Nephron (organoid): ENCODE measurements around the gene HOMER1.

ENCODE experiments used
- H3K27ac Mint-ChIP-seq, 3 experiments: 2 replicates each; pipeline ENCODE4 v1.8.0; 2020; ENCODE audit warnings: mixed read lengths in 3 of 3, mild to moderate bottlenecking in 2 of 3, moderate library complexity in 1 of 3
- H3K27me3 Mint-ChIP-seq: 2 replicates; pipeline ENCODE4 v1.8.0; 2021; ENCODE audit warnings: low read depth, mild to moderate bottlenecking, moderate library complexity, mixed read lengths
- H3K36me3 Mint-ChIP-seq: 2 replicates; pipeline ENCODE4 v1.8.0; 2020; ENCODE audit warnings: low read depth, mixed read lengths
- H3K4me1 Mint-ChIP-seq: 2 replicates; pipeline ENCODE4 v1.8.0; 2020; ENCODE audit warnings: mixed read lengths
- H3K4me3 Mint-ChIP-seq, 3 experiments: 2 replicates each; pipeline ENCODE4 v1.8.0; 2020; ENCODE audit warnings: mild to moderate bottlenecking in 3 of 3, mixed read lengths in 3 of 3, moderate library complexity in 2 of 3
- H3K9me3 Mint-ChIP-seq: 2 replicates; pipeline ENCODE4 v1.8.0; 2020; ENCODE audit warnings: mixed read lengths
- CTCF ChIP-seq, 3 experiments: fragments of 200-600 bp; sonication (generic); IDR thresholded peaks; one replicate each; pipeline ENCODE4 v1.5.0; 2021; ENCODE audit warnings: antibody characterized with exemption in 3 of 3; ENCODE audit not compliant: unreplicated experiment in 3 of 3

Gene HOMER1

DNA sequence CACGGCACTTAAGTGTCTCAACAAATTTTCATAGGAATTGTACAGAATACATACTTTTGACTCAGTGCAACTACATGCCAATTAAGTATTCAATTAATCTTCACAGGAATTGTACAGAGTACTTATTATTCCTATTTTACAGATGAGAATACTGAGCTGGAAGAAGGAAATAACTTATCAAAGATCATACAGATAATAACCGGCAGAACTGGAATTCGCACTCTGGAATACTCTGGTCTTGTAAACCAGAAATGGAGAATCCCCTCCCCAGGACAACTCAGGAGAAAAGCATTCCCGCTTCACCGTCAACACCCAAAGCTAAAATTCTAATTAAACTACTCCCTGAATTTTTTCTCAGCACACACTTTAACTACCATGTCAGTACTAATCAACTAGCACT lies 112.7 kb downstream of the HOMER1 start:
- Mint-ChIP-seq H3K27ac (no peak overlapping the region), H3K4me1 (no peaks in the 10 kb centered on the region), H3K27me3 (no peaks in the 10 kb centered on the region), H3K36me3 (peaks cover 35% of the 10 kb centered on the region), H3K9me3 (peaks cover under 1% of the 10 kb centered on the region), H3K4me3 (no peak overlapping the region)
- no peak for TF ChIP-seq CTCF (IDR thresholded peaks at IDR 0.05; ENCODE audit: unreplicated experiment in 3 of 3)

DNA sequence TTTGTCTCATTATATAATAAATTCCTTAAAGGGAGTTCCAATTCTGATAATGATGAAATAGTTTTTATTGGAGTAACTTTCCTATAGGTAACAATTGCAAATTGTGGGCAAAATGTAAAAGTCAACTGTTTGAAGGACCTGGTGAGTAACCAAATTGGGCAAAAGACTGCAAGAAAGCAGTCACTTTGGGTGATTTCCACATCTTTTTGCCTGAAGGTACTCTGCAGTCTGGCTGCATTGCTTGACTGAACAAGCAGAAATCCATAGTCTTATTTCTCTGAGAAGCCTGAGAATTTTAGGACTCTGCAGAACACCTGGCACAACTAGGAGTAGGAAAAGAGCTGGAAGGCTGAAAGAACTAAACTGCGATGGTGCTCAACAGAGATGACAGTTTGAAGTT lies 114.9 kb downstream of the HOMER1 start:
- Mint-ChIP-seq H3K27me3 (no peaks in the 10 kb centered on the region), H3K4me3 (no peak overlapping the region), H3K4me1 (no peaks in the 10 kb centered on the region), H3K27ac (no peak overlapping the region), H3K9me3 (no peaks in the 10 kb centered on the region), H3K36me3 (peaks cover 28% of the 10 kb centered on the region)
- no peak for TF ChIP-seq CTCF (IDR thresholded peaks at IDR 0.05; ENCODE audit: unreplicated experiment in 3 of 3)

- no peak overlapping the region for H3K4me3 Mint-ChIP-seq
- no peak for TF ChIP-seq CTCF (IDR thresholded peaks at IDR 0.05; ENCODE audit: unreplicated experiment in 3 of 3)
- H3K27ac Mint-ChIP-seq: no peak overlapping the region
- H3K9me3 Mint-ChIP-seq: no peaks in the 10 kb centered on the region
- H3K27me3 Mint-ChIP-seq: no peaks in the 10 kb centered on the region
- H3K36me3 Mint-ChIP-seq: peaks cover 32% of the 10 kb centered on the region
- H3K4me1 Mint-ChIP-seq: no peaks in the 10 kb centered on the region
These were observed 116.9 kb downstream of the HOMER1 start for GRCh38 chr5:79397080-79397479.

DNA sequence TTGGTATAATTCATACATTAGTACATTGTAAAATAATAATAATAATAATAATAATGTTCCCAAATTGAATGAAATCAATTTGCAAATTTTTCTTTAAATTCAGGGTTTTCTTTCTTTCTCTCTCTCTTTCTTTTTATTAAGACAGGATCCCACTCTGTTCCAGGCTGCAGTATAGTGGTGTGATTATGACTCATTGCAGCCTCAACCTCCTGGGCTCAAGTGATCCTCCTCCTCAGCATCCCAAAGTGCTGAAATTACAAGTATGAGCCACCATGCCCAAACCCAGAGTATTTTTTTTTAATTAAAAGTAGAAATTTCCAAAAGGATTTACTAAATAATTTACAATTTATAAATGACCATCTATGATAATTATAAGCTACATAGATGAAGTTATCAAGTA lies 117.7 kb downstream of the HOMER1 start:
- no peaks in the 10 kb centered on the region for H3K27me3 Mint-ChIP-seq
- no peak overlapping the region for H3K27ac Mint-ChIP-seq
- H3K4me1 Mint-ChIP-seq: no peaks in the 10 kb centered on the region
- peaks cover 26% of the 10 kb centered on the region for H3K36me3 Mint-ChIP-seq
- H3K4me3 Mint-ChIP-seq: no peak overlapping the region
- H3K9me3 Mint-ChIP-seq: no peaks in the 10 kb centered on the region
- TF ChIP-seq CTCF (IDR thresholded peaks at IDR 0.05; ENCODE audit: unreplicated experiment in 3 of 3): no peak

- no peak overlapping the region for H3K4me3 Mint-ChIP-seq
- H3K27ac Mint-ChIP-seq: no peak overlapping the region
- H3K9me3 Mint-ChIP-seq: no peaks in the 10 kb centered on the region
- no peaks in the 10 kb centered on the region for H3K27me3 Mint-ChIP-seq
- no peak for TF ChIP-seq CTCF (IDR thresholded peaks at IDR 0.05; ENCODE audit: unreplicated experiment in 3 of 3)
- peaks cover 26% of the 10 kb centered on the region for H3K36me3 Mint-ChIP-seq
- H3K4me1 Mint-ChIP-seq: no peaks in the 10 kb centered on the region
These were observed 118.6 kb downstream of the HOMER1 start for GRCh38 chr5:79395296-79395695.

- Mint-ChIP-seq H3K4me1 (no peaks in the 10 kb centered on the region), H3K27me3 (no peaks in the 10 kb centered on the region), H3K9me3 (no peaks in the 10 kb centered on the region), H3K36me3 (peaks cover 35% of the 10 kb centered on the region), H3K4me3 (no peak overlapping the region), H3K27ac (no peak overlapping the region)
- TF ChIP-seq CTCF (IDR thresholded peaks at IDR 0.05; ENCODE audit: unreplicated experiment in 3 of 3): no peak
These were observed 121.2 kb downstream of the HOMER1 start for GRCh38 chr5:79392776-79393175.
